HG02571 (cell line): Measurements from ENCODE around the gene OPHN1.

ENCODE experiments used
- ATAC-seq: cut with Tn5 transposase; IDR thresholded peaks from one replicate; pipeline ENCODE4 v1.9.1; 2021; ENCODE audit warnings: mild to moderate bottlenecking, moderate library complexity; ENCODE audit not compliant: unreplicated experiment

Gene OPHN1

DNA sequence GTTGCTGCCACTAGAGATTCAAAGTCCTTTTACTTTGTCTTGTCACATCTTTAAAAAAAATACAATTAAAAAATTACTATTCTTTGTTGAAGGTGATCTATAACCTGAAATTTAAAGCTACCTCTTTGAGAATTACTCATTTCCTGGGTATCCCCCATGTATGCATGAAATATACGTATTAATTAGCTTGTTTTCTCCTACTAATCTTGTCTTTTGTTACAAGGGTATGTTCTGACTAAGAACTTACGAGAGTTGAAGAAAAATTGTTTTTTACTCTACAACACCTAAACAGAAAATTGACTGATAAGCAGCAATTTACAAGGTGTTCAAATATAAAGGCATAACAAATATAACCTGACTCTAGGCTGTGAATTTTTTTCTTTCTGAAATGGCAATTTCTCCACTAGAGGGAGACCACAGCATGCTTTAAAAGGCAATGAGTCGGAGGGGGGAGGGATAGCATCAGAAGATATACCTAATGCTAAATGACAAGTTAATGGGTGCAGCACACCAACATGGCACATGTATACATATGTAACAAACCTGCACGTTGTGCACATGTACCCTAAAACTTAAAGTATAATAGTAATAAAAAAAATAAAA is 249.6 kb downstream of the OPHN1 start:
- ATAC-seq: no peak

DNA sequence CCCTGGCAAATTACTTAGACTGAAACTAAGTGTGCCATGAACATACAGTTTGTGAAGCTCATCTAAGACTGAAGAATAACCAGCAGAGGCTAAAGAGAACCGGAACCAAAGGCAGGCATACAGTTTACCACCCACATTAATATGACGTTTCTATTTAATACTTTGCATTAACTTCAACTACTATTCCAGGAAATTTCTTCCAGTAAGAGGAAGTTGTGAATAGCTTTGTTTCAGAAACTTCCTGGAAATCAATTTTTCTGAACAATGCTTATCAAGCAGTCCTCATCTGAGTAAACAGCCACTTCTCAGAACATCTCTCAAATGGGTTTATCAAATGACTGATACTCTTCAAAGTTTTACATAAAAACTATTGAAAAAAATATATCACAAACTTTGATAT is 252.7 kb downstream of the OPHN1 start:
- ATAC-seq: no peak

DNA sequence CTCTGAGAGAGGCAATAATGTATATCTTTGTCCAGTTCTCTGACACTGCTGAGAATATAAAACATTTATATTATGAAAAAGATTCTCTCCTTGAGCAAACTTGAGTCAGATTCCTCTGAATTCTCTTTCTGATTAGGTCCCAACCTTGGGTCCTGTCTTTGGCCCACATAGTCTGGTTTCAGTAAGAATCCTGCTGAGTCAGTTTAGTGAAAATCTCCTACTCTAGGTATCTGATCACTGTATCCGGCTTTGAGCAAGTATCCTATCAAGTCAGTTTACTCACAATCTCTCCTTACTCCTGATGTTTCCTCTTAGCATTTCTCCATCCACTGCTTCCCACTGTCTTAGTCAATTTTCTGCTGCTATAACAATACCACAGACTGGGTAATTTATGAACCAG is 253.9 kb downstream of the OPHN1 start:
- ATAC-seq: no peak

DNA sequence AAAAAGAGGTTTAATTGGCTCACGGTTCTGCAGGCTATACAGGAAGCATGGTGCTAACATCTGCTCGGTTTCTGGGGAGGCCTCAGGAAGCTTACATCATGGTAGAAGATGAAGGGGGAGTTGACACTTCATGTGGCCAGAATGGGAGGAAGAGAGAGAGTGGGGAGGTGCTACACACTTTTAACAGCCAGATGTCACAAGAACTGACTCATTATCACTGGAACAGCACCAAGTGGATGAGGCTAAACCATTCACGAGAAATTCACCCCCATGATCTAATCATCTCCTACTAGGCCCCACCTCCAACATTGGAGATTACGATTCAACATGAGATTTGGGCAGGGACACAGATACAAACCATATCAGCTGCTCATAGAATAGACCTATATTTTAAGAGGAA is 255.8 kb downstream of the OPHN1 start:
- ATAC-seq: no peak

DNA sequence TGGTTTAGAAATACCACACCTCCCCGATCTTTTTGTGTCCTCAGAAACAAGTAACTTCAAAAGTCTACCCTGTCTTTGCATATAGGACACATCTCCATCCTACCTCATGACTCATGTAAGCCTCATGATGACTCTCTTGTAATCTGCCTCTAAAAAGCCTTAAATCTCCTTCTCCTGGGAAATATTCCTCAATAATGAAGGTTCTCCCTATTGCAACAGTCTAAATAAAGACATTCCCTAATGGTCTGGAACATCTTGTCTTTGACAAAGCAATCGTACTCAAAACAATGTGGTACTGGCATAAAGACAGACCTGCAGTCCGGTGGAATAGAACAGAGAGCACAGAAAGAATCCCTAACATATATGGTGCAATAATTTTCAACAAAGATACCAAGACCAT is 257.7 kb downstream of the OPHN1 start:
- no peak for ATAC-seq

DNA sequence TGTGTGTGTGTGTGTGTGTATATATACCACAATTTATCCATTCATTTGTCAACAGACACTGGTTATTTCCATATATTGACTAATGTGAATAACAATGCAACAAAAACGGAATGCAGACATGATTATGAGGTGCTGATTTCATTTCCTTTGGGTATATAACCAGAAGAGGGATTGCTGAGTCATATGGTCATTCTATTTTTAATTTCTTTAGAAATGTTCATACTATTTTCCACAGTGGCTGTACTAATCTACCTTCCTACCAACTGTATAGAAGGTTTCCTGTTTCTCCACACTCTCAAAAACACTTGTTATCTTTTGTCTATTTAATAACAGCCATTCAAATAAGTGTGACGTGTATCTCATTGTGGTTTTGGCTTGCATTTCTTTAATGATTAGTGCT is 269.9 kb downstream of the OPHN1 start:
- no peak for ATAC-seq

DNA sequence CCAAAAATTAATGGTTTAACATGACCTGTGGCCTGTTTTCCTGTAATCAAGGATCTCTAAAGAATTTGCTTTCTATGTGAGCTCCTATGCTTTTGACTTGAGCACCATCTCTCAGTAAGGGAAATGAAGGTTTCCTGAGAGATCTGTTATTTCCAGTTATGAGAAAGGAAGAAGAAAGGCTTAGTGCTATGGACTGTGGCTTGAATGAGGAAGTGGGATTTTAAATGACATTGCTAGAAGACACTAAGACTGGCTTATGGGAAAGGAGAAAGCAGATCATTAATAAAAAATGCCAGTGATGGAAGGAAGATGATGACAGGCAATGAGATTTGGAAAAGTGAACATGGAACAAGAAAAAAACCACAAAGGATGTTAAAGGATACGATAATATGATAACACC is 285.4 kb downstream of the OPHN1 start:
- ATAC-seq: no peak

DNA sequence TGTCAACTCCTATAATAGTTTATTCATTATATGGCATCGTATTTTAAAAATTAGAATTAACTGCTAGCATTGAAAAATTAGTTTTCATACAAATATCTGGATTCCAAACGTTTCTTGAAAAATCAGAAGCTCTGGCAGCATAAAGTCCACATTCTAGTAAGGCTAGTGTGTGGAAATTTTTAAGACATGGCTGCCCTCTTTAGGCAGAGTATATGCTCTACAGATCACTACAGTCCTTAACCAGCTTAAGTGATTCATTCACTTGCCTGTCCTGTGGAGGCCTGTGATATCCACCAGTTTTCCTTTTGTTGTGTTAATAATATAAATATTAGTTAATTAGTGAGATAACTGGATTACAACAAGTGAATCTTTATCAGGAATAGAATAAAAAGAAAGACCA is 287.2 kb downstream of the OPHN1 start:
- no peak for ATAC-seq

DNA sequence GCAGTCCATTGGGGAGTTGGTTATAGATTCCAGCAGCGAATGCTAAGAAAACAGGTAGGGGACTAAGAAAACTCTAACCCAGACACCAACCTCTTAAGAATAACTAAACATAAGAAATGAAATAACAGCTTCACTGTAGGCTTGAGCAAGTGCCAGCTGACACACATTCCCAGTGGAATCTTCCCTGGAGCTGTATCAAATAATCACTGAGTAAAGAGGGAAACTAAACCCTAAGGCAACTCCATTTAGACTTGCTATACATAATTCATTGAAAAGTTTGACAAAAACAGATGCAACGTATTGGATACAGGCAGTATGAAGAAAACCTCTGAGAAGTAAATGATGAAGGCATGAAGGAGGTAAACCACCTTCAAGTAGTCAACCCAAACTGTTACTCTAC is 293.5 kb downstream of the OPHN1 start:
- ATAC-seq: no peak

DNA sequence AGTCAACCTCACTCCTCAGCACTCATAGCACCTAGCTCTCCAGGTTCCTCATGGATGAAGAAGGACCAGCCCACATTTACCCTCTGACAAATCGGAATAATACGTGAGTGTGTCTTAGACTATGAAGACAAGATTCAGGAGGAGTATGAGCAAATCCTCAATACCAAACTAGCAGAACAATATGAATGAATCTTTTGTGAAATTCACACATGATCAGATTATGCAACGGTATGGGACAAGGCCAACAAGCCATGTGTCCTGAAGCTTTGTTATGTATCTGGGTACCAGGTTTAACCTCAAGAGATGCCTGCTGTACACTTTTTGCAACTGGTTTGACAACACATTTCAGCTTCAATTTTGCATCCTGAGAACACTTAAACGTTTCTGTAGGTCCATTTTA is 300.1 kb downstream of the OPHN1 start:
- ATAC-seq: no peak

DNA sequence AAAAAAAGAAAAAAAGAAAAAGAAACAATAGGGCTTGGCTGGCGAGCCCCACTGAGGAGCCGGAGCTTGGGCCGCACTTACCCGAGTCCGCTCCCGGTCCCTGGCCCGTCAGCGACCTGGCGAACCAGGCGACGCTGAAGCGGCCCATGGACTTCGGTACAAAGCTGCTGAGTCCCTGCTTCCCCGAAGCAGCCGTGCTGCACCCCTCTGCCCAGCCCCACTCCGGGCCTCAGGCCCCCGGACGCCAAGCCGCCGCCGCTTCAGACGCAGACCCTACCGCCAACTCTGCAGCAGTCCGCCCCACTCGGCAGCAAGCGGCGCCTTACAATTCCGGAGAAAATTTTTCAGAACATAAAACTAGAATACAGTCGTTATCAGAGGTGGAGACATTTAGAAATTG is 300.5 kb downstream of the OPHN1 start:
- no peak for ATAC-seq

DNA sequence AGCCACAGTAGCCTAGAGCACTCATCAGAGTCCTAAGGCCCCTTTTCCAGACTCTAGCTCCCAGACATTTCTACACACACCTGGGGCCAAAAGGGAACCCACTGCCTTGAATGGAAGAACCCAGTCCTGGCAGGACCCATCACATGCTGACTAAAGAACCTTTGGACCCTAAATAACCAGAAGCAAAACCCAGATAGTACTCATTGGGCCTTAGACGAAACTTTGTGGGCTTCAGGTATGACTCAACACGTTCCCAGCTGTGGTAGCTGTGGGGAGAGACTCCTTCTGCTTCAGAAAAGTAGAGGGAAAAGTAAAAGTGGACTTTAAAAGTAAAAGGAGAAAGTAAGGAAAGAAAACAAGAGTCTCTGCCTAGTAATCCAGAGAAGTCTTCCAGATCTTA is 311.5 kb downstream of the OPHN1 start:
- ATAC-seq: no peak

DNA sequence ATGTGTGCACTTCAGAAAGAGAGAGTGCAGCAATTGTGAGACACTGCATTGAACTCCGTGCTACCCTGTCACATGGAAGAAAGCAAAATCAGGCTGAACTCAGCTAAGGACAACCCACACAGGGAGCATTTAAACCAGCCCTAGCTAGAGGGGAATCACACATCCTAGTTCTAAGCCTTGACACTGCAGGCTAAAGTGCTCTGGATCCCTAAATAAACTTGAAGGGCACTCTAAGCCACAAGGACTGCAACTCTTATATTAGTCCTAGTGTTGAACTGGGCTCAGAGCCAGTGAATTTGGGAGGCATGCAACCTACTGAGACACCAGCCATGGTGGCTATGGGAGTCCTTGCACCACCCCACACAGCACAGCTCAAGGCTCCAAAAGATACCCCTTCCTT is 311.9 kb downstream of the OPHN1 start:
- no peak for ATAC-seq

DNA sequence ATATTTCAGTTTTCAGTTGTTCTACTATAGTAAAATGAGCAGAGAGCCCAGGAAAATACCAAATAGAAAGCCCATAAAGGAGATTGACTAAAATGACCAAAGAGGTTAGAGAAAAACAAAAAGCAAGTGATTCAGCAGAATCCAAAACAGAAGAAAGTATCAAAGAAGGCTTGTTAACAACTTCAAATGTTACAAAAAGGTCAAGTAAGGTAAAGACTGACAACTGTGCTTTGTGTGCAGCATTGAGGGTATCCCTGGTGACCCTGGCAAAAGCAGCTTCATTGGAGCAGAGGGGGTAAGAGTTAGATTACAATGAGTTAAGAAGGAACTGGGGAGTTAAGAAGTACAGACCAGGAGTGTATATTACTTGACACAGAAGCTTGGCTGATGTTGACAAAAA is 317.9 kb downstream of the OPHN1 start:
- no peak for ATAC-seq

DNA sequence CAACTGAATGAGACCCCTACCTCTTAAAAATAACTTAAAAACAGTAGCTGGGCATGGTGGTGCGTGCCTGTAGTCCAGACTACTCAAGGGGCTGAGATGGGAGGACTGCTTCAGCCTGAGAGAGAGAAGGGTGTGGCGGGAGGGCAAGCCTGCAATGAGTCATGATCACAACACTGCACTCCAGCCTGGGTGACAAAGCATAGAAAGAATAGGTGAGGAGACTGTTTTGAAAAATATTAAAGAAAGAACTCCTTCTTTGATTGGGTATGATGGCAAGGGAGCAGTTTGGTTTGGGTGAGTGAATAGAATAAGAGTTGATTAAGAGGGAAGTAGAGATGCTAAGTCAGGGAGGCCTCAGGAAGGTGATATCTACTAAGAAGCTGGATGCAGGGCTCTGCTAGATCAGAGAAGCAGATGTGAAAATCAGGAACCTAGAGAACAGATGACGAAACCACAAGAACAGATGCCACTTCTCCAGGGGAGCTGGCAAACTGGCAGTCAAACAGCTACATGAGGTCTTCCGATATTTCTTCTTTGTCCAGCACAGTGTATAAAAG is 318.6 kb downstream of the OPHN1 start:
- no peak for ATAC-seq

DNA sequence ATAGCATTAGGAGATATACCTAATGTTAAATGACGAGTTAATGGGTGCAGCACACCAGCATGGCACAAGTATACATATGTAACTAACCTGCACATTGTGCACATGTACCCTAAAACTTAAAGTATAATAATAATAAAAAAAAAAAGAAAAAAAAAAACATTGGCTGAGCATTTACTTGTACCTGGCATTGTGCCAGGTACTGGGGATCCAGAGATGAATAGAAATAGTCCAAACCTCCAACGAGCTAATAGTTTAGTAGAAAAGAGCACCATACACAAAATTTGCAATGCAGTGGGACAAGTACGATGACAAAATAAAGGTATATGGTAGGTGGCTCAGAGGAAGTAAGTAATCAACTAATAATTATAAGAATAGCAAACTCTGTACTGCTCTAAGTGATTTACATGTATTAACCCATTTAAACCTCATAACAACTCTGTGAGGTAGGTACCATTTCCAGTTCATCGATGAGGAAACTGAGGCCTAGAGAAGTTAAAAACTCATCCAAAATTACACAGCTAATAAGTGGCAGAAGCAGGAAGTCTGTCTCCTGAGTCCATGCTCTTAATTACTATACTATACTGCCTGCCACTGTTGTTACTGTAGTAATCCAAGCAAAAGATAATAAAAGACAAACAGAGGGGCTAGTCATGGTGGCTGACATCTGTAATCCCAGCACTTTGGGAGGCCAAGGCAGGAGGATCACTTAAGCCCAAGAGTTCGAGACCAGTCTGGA is 319.3 kb downstream of the OPHN1 start:
- no peak for ATAC-seq

DNA sequence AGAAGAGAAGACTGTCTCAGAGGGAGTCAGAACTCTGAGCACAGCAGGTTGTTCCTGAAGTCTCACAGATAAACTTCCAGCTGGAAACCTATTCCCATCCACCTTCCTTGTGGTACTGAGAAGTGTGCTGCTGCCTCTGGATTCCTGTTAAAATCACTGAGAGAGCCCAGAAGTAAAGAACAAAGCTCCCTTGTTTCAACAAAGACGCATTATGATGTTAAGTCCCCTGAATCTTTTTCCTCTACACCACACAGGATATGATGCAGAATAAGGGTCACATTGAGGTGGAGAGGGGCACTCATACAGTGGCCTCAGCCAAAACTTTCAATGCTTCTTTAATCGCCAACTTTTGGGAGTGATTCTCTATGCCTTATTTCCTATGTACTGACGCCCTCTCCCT is 321.0 kb downstream of the OPHN1 start:
- ATAC-seq: no peak

DNA sequence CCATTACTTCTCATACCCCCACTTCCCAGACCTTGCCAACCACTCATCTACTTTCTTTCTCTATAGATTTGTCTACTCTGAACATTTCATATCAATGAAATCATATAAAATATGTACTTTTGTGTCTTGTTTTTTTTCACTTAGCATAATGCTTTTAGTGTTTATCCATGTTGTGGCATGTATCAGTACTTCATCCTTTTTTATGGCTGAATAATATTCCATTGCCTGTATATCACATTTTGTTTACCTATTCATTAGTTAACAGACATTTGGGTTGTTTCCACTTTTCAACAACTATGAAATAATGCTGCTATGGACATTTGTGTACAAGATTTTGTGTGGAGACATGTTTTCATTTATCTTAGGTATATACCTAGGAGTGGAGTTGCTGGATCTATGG is 324.1 kb downstream of the OPHN1 start:
- no peak for ATAC-seq

DNA sequence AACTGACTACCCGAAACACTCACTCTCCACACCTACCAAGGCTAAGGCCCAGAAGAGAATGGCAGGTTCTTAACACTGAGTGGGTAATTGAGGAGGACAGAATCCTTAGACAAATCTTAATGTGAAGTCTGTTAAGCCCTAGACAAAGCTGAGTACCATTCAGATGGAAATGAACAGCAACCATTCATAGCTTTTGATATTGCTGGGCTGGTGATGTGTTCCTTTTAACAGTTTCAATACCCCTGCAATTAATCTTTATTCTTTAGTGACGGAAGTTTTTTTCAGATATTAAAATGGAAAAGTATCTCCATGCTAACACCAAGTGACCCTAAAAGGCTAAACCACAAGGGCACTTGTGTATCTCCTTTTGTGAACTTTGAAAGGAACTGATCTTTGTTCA is 334.9 kb downstream of the OPHN1 start:
- no peak for ATAC-seq

DNA sequence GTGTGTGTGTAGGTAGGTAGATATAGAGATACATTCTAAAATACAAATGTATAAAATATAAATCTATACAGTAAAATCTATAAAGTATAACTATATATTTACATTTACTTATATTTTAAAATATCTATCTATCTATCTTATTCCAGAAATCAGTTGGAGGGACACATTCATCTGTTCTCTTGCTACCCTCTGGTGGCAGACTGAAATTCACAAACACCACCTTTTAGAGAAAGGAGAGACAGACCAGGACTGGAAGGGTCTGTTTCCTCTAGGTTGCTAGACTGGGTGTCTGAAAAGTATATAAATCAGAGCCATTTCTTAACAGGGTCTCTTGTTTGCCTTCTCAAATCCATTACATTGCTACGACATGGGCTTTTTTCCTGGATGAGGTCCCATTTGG is 343.0 kb downstream of the OPHN1 start:
- ATAC-seq: no peak

DNA sequence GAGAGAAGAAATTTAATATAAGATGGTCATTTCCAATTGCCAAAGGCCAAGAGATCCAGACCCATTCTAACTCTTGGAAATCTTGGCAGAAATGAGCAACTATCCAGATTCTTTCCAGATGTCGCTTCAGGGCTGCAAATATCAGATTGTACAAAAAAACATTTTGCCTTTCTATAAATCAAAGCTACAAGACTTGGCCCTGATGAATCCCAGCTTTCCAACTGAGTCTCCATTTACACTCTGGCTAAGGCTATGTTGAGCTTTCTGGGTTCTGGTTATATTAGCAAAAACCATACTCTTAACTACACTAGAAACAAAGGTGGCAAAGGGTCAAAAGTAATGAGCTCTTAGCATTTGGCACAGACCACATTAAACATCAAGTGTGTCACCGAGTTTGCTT is 345.8 kb downstream of the OPHN1 start:
- ATAC-seq: no peak

DNA sequence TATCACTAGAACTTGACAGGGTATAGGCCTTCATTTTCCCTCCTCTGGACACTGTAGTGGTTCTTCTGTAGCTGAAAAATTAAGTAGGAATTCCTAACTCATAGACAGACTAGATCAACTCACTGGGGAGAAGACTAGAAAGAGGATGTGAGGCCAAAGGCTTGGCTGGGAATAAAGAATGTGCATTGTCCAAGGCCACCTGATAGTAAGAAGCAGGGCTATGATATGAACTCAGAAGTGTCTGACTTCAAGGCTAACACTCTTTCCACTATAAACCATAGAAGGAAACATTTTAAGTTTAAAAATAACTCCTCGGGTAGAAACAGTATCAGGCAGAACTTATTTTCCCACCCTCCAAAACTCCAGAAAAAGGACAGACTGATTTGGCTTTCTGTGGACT is 346.6 kb downstream of the OPHN1 start:
- ATAC-seq: no peak

DNA sequence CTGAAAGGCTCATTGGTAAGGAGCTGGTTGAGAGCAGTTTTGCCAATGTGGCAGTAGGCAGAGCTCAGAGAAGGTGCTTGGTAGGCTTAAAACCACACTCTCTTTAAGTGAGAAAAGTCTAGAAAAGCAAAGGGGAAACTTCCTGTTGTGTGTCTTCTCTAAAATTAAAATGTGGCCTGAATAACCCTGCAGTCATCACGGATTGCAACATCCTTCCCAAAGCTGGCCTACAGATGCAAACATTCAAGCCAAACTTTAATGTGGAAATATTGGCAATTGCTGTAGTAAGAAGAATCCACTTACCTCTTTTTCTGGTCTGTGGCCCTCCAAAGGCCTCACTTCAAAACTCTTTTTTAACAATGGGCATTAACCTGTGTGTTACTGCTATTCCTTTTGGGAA is 348.5 kb downstream of the OPHN1 start:
- ATAC-seq: no peak
